ENCODE measurements around the gene ANKRD17.

ANKRD17 gene

DNA sequence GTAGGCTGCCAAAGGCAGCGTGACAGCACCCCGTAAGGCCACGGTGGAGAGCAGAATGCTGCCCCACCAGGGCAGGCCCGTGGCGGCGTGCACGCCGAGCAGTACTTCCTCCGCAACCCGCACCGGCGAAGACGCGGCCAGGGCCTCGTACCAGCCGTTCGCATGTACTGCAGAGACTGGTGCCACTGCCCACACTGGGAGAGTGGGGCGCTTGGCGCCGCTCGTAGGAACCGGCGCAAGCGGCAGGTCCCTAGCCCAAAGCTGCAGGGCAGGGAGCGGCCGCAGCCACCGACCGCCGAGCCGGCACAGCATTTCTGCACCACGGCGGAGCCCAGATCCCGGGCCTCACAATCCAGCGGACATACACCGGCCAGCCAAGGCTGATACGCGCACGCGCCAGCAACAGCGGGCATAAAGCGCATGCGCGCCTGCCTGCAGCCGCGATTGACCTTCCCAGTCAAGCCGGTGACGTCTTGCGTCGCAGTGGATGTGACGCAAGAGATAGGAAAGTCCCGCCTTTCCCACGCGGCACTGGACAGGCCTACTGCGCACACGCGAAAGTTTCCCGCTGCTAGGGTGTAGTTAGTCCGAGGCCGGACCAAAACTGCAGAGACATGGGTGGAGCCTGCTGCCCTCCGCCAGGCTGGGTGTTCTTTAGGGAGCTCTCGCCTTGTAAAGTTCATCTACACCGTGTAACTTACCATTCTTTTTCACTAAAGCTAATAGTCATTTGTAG lies 189.1 kb downstream of the ANKRD17 start, which contains the start of gene COX18:
Gene COX18 (minus strand): TSS at position 379 of the 736 bp plus-strand sequence. CDS start 67 bp downstream, at position 312.
- Mint-ChIP-seq H3K27ac (peak within 1 kb of the TSS; percentile 98), H3K4me1 (peaks cover 42% of the 10 kb centered on the region), H3K4me3 (peak within 1 kb of the TSS; percentile 91), H3K9me3 (no peaks in the 10 kb centered on the region), H3K27me3 (no peaks in the 10 kb centered on the region), H3K36me3 (peaks cover 7% of the 10 kb centered on the region)

DNA sequence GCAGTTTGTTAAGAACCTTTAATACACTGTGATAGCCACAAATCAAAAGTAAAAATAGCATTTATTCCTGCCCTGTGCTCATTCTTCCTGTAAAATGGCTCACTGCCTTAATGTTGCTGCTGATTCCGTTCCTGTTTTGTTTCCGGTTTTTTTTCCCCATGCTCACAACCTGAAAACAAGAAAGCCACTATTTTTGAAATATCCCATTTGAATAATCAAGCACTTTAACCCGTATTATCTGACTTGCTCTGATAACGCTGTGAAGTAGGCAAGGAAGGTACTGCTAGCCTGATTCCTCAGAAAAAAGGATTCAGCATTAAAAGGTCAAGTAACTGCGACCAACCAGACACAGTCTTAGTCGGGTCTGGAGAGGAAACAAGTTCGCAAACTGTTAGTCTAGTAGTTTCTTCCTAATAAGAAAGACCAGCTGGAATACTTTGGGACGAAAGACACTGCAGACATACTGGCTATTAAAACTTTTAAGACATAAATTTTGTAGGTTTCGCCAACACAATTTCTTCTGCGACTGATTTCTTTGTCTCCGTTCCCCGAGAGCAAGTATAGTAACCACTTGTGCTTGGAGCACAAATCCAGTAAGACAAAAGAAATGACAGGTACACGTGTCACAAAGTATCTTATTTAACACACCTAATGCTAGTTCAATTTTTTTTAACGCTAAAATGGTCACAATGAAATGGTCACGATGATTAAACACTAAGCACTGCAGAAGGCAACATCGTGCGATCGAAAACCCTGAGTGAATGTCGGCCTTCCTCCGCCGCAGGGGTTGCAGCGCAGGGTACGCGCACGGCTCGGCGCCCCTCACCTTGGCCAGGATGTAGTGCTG lies 189.9 kb downstream of the ANKRD17 start:
- Mint-ChIP-seq H3K4me3 (peak overlapping the region; percentile 91), H3K27me3 (no peaks in the 10 kb centered on the region), H3K4me1 (peaks cover 50% of the 10 kb centered on the region), H3K27ac (peak overlapping the region; percentile 98), H3K9me3 (no peaks in the 10 kb centered on the region), H3K36me3 (peaks cover 10% of the 10 kb centered on the region)

DNA sequence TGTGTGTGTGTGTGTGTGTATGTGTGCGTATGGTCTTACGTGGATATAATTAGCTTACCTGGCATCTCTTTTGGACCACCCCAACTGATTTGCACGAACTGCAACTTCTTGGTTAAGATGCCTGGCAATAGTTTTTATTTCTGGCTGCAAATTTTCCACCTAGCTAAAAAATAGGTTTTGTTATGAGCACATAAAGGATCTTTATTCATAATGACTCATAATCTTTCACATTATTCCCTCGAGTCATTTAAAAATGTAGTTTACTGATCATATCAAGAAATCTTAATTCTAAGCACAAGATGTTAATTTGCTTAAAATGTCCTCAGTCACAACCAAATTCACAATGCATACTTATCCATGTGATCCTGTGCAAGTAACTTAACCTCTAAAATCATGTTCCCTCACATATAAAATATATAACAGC lies 190.6 kb downstream of the ANKRD17 start:
- H3K4me1 Mint-ChIP-seq, result peaks cover 54% of the 10 kb centered on the region
- H3K27ac Mint-ChIP-seq, result peak overlapping the region; percentile 98
- no peaks in the 10 kb centered on the region for H3K27me3 Mint-ChIP-seq
- peaks cover 14% of the 10 kb centered on the region for H3K36me3 Mint-ChIP-seq
- peak overlapping the region; percentile 91 for H3K4me3 Mint-ChIP-seq
- no peaks in the 10 kb centered on the region for H3K9me3 Mint-ChIP-seq

DNA sequence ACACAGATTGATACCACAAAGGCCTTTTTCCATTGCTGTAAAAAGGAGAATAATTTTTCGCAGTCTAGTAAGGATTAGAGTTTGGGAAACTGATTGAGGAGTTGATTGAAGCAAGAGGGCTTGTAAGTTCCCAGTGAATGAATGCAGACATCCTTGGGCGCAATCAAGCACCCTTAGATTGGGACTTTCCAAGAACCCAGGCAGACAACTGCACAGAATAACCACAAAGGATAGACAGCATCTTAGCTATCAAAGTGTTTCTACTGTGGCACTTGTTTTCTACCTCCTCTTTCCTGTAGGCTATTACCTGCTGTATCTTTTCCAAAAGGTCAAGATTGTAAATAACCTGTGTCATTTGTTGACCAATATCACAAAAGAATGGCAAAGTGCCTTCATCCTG lies 191.7 kb downstream of the ANKRD17 start:
- no peaks in the 10 kb centered on the region for H3K9me3 Mint-ChIP-seq
- peak overlapping the region; percentile 98 for H3K27ac Mint-ChIP-seq
- peak overlapping the region; percentile 76 for H3K4me3 Mint-ChIP-seq
- H3K27me3 Mint-ChIP-seq, result no peaks in the 10 kb centered on the region
- H3K4me1 Mint-ChIP-seq, result peaks cover 54% of the 10 kb centered on the region
- peaks cover 14% of the 10 kb centered on the region for H3K36me3 Mint-ChIP-seq

DNA sequence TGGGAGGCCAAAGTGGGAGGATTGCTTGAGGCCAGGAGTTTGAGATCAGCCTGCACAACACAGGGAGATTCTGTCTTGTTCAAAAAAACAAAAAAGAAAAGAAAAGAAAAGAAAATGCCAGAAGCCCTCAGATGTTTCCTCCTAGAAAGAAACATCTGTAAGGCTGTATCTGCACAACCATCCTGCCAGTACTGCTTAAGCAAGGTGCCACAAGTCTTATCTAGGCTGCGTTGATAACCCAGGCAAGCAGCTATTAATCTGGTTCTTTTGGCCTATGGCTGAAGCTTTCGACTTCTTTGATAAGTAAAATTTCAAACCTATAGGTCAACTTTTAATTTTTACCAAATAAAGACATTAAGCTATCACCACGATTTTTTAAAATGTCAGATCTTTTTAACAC lies 192.2 kb downstream of the ANKRD17 start:
- Mint-ChIP-seq H3K4me3 (peak overlapping the region; percentile 78), H3K27me3 (no peaks in the 10 kb centered on the region), H3K27ac (peak overlapping the region; percentile 98), H3K36me3 (peaks cover 16% of the 10 kb centered on the region), H3K4me1 (peaks cover 54% of the 10 kb centered on the region), H3K9me3 (no peaks in the 10 kb centered on the region)

DNA sequence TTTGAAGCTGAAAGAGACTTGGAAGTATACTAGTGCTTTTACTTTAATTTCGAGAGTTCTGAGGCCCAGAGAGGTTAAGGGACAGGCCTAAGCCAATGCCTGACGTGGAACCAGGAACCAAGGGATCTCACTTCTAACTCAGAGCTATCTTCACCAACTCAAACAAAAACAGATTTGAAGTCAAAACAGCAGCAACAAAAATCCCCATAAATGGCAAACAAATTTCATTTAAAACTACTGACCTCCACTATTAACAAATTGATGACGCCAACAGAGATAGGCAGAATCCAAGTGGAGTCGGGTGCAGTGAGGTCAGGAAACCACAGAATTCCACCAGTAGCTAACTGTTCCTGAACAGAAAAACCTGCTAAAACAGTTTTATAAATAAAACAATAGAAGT lies 194.1 kb downstream of the ANKRD17 start:
- no peaks in the 10 kb centered on the region for H3K9me3 Mint-ChIP-seq
- H3K27me3 Mint-ChIP-seq, result no peaks in the 10 kb centered on the region
- H3K36me3 Mint-ChIP-seq, result peaks cover 18% of the 10 kb centered on the region
- H3K4me3 Mint-ChIP-seq, result no peak overlapping the region
- H3K4me1 Mint-ChIP-seq, result peaks cover 52% of the 10 kb centered on the region
- peak overlapping the region; percentile 47 for H3K27ac Mint-ChIP-seq

DNA sequence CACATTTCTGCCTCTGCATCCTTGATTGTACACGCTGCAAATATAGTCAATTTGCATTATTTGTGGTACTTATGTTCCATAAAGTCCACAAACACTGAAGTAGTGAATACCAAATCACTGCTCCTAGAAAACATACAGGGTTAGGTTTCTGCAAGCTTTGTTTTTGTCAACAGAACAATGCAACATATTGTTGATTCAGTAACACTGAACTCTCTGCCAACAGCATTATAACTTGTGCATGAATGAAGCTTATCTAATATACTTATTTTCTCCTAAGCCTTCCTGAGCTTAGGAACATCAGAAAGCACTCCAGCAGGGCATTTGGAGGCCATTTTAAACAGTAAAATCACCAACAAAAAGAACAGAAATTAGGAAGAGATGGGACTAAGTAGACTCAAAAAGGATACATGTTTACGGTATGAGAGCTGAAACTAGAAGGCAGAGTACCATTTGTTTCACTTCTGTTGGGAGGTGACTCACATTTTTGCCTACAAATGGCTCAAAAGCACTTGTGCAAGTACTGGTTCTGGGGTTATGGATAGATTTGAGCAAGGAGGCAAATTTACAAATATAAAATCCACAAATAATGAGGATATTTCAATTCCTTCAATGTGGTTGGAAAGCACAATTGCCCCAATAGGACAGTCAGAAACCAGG lies 203.2 kb downstream of the ANKRD17 start:
- Mint-ChIP-seq H3K9me3 (no peaks in the 10 kb centered on the region), H3K4me3 (no peak overlapping the region), H3K27me3 (no peaks in the 10 kb centered on the region), H3K27ac (peak overlapping the region; percentile 83), H3K36me3 (peaks cover 11% of the 10 kb centered on the region), H3K4me1 (peaks cover 7% of the 10 kb centered on the region)

DNA sequence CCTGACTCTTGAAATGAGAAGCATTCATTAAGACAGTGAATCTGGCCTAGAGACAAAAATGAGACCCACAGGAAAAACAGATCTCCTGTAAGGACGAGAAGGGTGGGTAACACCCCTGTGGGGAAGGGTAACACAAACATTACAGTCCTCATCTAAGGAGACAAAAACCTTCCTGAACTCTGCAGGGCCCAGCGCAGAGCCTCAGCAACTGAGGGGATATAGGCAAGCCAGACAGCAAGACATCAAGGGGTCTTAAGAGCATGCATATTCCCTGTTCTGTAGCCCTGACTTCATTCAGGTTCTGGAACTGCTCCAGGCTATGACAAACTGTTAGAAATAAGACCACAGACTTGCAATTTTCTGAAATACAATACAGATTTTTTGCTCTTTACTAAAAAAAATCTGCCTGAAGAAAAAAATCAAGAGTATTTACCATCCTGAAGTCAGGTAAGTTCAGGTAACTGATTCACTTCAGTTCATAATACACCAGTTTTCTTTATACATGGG lies 204.6 kb downstream of the ANKRD17 start:
- no peak overlapping the region for H3K4me3 Mint-ChIP-seq
- H3K27ac Mint-ChIP-seq, result no peak overlapping the region

DNA sequence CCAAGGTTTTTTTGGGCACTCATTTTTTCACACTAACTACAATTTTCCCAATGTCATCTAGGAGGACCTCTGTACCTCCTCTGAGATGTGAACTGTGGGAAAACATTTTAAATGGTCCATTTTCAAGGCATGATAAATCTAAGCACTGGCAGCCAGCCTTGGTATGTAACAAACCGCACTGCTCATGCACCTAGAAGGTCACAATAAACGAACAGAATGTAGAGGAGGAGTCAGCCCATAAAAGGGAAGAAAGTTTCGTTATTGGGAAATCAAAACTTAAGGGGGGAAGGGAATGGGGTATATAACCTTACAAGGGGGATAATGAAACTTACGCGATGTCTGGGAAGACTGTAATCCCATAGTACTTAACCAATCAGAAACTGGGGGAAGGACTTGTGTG lies 205.5 kb downstream of the ANKRD17 start:
- Mint-ChIP-seq H3K36me3 (peaks cover 9% of the 10 kb centered on the region), H3K27me3 (no peaks in the 10 kb centered on the region), H3K9me3 (no peaks in the 10 kb centered on the region), H3K4me3 (no peak overlapping the region), H3K4me1 (peaks cover 7% of the 10 kb centered on the region), H3K27ac (no peak overlapping the region)

More for the DNA sequence above, 204.6 kb downstream of the ANKRD17 start:
- Mint-ChIP-seq H3K4me1 (peaks cover 7% of the 10 kb centered on the region), H3K27me3 (no peaks in the 10 kb centered on the region), H3K9me3 (no peaks in the 10 kb centered on the region), H3K36me3 (peaks cover 10% of the 10 kb centered on the region)

DNA sequence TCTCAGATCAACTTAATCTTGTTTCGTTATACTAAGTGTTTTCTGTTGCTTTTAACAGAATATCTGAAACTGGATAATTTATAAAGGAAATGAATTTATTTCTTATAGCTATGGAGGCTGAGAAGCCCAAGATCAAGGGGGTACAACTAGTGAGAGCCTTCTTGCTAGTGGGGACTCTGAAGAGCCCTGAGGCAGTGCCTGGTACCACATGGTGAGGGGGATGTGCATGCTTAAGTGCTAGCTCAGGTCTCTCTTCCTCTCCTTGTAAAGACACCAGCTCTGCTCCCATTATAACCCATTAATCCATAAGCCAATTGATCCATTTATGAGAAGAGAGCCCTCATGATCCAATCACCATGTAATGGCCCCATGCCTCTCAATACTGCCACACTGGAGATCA lies 207.0 kb downstream of the ANKRD17 start:
- H3K9me3 Mint-ChIP-seq, result no peaks in the 10 kb centered on the region
- H3K36me3 Mint-ChIP-seq, result peaks cover 9% of the 10 kb centered on the region
- H3K27me3 Mint-ChIP-seq, result no peaks in the 10 kb centered on the region
- H3K4me3 Mint-ChIP-seq, result no peak overlapping the region
- peaks cover 7% of the 10 kb centered on the region for H3K4me1 Mint-ChIP-seq
- H3K27ac Mint-ChIP-seq, result no peak overlapping the region

DNA sequence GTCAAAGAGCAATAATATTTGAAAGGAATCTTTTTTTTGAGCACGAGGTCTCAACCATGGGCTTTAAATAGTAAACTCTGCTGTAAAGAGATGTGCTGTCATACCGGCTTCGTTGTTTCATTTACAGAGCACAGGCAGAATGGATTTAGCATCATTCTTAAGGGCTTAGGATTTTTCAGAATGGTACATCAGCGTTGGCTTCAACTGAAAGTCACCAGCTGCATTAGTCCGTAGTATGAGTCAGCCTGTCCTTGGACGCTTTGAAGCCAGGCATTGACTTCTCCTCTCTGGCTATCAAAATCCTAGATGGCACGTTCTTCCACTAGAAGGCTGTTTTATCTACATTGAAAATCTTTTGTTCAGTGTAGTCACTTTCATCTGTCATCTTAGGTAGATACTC lies 212.7 kb downstream of the ANKRD17 start:
- no peak overlapping the region for H3K27ac Mint-ChIP-seq
- H3K27me3 Mint-ChIP-seq, result peaks cover 3% of the 10 kb centered on the region
- H3K9me3 Mint-ChIP-seq, result no peaks in the 10 kb centered on the region
- H3K4me3 Mint-ChIP-seq, result no peak overlapping the region
- H3K4me1 Mint-ChIP-seq, result no peaks in the 10 kb centered on the region
- H3K36me3 Mint-ChIP-seq, result peaks cover 3% of the 10 kb centered on the region

DNA sequence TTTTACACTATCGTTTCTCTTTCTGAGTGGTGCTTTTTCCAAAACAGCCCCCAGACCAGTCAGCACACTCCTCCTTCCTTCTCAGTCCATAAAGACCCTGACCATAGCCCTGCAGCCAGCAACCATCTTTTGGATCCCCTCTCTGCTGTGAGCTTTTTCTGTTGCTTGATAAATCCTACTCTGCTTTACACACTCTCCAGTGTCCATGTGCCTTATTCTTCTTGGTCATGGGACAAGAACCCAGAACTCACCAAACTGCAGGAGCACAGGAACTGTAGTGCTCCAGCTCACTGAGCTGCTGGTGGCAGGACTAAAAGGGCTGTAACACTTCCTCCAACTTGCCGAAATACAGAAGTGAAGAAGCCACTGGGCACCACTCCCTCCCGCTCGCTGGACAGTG lies 221.5 kb downstream of the ANKRD17 start:
- no peak overlapping the region for H3K4me3 Mint-ChIP-seq
- no peaks in the 10 kb centered on the region for H3K36me3 Mint-ChIP-seq
- no peaks in the 10 kb centered on the region for H3K9me3 Mint-ChIP-seq
- H3K4me1 Mint-ChIP-seq, result no peaks in the 10 kb centered on the region
- H3K27me3 Mint-ChIP-seq, result peaks cover 6% of the 10 kb centered on the region
- no peak overlapping the region for H3K27ac Mint-ChIP-seq

DNA sequence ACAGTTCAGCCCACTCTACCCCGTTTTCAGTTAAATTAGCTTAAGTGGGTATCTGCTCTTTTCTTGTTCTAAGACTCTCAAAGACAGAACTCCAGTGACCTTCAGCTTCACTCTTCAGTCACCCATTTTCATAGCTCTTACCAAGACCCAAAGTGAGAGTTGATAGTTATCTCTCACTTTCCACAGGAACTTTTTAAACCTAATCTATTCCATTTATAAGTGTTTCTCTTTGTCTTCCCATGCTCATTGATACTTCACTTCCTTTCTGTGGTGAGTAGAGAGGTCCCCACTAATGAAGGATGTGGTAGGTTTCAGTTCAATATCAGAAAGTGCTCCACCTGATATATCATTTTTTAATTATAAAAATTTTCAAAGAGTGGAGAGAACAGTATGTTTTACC lies 222.5 kb downstream of the ANKRD17 start:
- Mint-ChIP-seq H3K4me1 (no peaks in the 10 kb centered on the region), H3K27me3 (peaks cover 5% of the 10 kb centered on the region), H3K9me3 (no peaks in the 10 kb centered on the region), H3K4me3 (no peak overlapping the region), H3K36me3 (no peaks in the 10 kb centered on the region), H3K27ac (no peak overlapping the region)

DNA sequence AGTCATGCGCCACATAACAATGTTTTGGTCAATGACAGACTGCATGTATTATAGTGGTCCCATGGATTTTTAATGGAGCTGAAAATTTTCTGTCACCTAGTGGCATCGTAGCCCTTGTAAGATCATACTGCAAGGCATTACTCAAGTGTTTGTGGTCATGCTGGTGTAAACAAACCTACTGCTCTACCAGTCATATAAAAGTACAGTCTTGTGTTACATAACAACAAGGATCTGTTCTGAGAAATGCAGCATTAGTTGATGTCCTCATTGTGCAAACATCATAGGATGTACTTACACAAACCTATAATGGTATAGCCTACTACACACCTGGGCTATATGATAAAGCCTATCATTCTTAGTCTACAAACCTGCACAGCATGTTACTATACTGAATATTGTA lies 223.7 kb downstream of the ANKRD17 start:
- Mint-ChIP-seq H3K4me1 (no peaks in the 10 kb centered on the region), H3K36me3 (no peaks in the 10 kb centered on the region), H3K27ac (no peak overlapping the region), H3K27me3 (peaks cover 3% of the 10 kb centered on the region), H3K4me3 (no peak overlapping the region), H3K9me3 (no peaks in the 10 kb centered on the region)

DNA sequence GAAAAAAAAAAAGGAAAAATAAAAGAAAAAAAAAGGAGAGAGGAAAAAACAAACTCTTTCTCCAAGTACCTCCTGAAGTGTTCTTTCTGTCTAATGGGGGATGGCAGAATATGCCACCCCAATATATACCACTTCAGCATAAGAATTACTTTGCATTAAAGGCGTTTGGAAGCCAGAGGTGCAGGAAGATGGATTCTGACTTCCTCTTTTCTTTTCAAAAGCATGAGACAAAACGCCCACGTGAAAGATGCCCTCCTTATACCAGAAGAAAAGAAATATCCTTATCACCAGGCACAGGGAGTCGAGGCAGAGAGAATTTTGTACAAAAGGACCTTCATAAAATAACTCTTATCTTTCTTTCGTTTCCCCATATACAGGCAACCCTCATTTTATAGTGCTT lies 230.0 kb downstream of the ANKRD17 start:
- Mint-ChIP-seq H3K27ac (no peak overlapping the region), H3K9me3 (no peaks in the 10 kb centered on the region), H3K4me3 (no peak overlapping the region), H3K27me3 (no peaks in the 10 kb centered on the region), H3K4me1 (no peaks in the 10 kb centered on the region), H3K36me3 (no peaks in the 10 kb centered on the region)

All from activated naive CD4-positive, alpha-beta T cell treated with anti-CD3 and anti-CD28 coated beads, Interleukin-2, amount 50 U/mL, for 24 hours (primary cell).